Measurements from ENCODE around the gene PLP2. TPM values are rescaled to one million over a fixed set of nuclear protein-coding genes. Genes with fewer than 3 reads are reported as not detected.
"Not testable (repeated sequence)": the region's sequence is repeated elsewhere in the genome, so short reads cannot be mapped to it uniquely, and the experiment has no call there.

Gene PLP2
- total RNA-seq: 50.1 TPM
- long read RNA-seq, transcript PLP2-202 (5 exons, 1,079 nt): major isoform, 30 of 40 reads
- long read RNA-seq, partial matches to known transcripts: 8 of 40 reads
- long read RNA-seq, other reads (novel, unspliced or antisense): 2 of 40 reads

GRCh38 chrX:49171752-49172279, at the start of gene PLP2:
Gene PLP2, plus strand, starts transcription at chrX:49171898. Its CDS starts 103 bp downstream, at chrX:49172001.
- peak; percentile 63 for DNase-seq
- peak; percentile 34 for ATAC-seq (ENCODE audit: poor library complexity)
- intact Hi-C loops (cut with DNase I): no loop called here

- no peak for ATAC-seq (ENCODE audit: poor library complexity)
Measured at GRCh38 chrX:49122499-49122898, 49.2 kb upstream of the PLP2 start.

GRCh38 chrX:49127742-49128258, 43.9 kb upstream of the PLP2 start:
- DNase-seq; intact Hi-C loops (cut with DNase I); ATAC-seq (ENCODE audit: poor library complexity): not testable (repeated sequence)

More at GRCh38 chrX:49122499-49122898, 49.2 kb upstream of the PLP2 start:
- intact Hi-C loops (cut with DNase I): no loop called here
- DNase-seq: no peak

- intact Hi-C loops (cut with DNase I): no loop called here
- no peak for ATAC-seq (ENCODE audit: poor library complexity)
Measured at GRCh38 chrX:49129427-49129826, 42.3 kb upstream of the PLP2 start.

DNA sequence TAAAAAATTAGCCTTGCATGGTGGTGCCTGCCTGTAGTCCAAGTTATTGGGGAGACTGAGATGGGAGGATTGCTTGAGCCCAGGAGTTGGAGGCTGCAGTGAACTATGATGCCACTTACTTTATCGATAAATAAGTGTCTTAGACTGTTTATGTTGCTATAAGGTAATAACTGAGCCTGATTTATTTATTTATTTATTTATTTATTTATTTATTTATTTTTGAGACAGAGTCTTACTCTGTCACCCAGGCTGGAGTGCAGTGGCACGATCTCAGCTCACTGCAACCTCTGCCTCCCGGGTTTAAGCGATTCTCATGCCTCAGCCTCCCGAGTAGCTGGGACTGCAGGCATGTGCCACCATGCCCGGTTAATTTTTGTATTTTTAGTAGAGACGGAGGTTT, 39.4 kb upstream of the PLP2 start:
- intact Hi-C loops (cut with DNase I); DNase-seq; ATAC-seq (ENCODE audit: poor library complexity): not testable (repeated sequence)

More at GRCh38 chrX:49129427-49129826, 42.3 kb upstream of the PLP2 start:
- no peak for DNase-seq

DNA sequence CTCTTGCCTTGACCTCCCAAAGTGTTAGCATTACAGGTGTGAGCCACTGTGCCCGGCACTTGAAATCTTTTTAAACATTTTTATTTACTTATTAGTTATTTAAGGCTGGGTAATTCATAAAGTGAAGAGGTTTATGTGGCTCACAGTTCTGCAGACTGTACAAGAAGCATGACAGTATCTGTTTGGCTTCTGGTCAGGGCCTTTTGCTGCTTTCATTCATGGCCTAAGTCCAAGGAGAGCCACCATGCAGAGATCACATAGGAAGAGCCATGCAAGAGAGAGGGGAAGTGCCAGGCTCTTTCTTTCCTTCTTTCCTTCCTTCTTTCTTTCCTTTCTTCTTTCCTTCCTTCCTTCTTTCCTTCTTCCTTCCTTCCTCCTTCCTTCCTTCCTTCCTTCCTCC, 37.9 kb upstream of the PLP2 start:
- DNase-seq (no peak), ATAC-seq (ENCODE audit: poor library complexity) (peak; percentile 52)
- intact Hi-C loops (cut with DNase I): no loop called here

GRCh38 chrX:49137492-49137891, 34.2 kb upstream of the PLP2 start:
- DNase-seq: no peak
- ATAC-seq (ENCODE audit: poor library complexity): no peak
- intact Hi-C loops (cut with DNase I): no loop called here

DNA sequence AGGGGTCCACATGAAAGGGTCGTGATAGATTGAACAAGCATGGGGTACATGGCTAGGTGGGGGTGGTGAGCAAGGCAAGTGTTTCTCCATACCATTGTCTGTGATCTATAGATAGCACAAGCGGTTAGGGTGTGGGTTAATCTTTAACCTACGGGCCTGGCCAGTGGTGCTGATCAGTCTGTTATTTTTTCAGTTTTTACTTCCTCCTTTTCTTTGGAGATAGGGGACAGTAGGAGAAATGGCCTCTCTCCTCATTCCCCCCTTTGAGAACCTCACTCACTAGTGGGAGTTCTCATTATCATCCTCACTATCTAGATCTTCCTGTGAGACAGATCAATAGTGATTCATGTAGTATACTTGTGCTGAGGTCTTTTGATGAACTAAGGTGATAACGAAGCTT, 32.0 kb upstream of the PLP2 start:
- intact Hi-C loops (cut with DNase I): no loop called here
- DNase-seq (no peak), ATAC-seq (ENCODE audit: poor library complexity) (no peak)

GRCh38 chrX:49142264-49142663, 29.4 kb upstream of the PLP2 start:
- DNase-seq; intact Hi-C loops (cut with DNase I); ATAC-seq (ENCODE audit: poor library complexity): not testable (repeated sequence)

DNA sequence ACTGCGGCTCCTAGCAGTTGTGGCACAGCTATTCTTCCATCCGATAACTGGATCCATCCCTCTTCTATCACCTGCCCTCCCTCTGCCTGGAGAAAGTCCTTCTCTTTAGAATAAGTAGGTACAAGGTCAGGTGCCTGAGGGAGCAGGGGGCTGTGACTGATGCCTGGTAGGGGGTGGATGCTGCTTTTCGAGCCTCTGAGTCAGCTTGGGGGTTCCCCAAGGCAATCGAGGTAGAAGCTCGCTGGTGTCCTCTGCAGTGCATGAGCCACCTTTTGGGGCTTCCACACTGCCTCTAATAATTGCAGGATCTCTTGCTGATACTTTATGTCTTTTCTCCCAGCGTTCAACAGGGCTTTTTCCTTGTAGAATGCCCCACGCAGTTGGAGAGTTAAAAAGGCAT, 28.5 kb upstream of the PLP2 start:
- intact Hi-C loops (cut with DNase I): not testable (repeated sequence)

DNA sequence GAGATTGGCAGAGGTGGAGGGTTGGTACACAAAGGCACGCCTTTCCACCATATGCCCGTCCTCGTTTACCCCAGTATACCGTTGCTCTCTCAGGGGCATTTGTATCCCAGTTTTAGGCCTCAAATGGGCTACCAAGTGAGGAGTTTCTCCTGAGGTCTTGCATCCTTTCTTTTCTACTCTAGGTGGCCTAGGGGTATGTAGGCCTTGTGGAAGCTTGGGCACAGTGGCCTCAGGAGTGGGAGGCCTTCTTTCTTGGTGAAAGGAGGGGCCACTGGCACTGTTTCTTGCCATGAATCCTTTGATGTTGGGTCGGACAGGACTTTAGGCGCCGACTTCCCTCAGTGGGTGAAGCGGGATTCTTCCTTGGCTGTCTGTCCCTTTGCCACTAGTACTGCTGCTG, 24.4 kb upstream of the PLP2 start:
- DNase-seq: no peak
- intact Hi-C loops (cut with DNase I): no loop called here
- no peak for ATAC-seq (ENCODE audit: poor library complexity)

More for the DNA sequence above, 28.5 kb upstream of the PLP2 start:
- not testable (repeated sequence) for DNase-seq; ATAC-seq (ENCODE audit: poor library complexity)

DNA sequence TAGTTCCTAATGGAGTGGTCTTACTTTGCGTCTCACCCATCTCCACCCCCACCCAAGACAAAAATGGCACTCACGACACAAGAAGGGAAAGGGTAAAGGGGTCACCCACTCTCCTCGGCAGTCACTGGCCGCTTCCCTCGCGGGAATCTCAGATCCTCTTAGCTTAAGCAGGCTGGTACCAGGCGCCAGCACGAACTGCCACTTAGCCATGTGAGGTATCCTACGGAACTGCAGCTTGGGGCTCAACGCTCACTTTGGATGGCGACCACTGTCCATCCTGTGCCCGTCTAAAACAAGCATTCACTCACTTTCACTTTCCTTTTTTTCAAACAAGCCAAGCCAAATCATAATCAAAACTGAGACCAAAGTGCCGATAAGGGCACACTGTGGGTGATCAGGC, 23.8 kb upstream of the PLP2 start:
- intact Hi-C loops (cut with DNase I): no loop called here
- ATAC-seq (ENCODE audit: poor library complexity) (no peak), DNase-seq (no peak)

DNA sequence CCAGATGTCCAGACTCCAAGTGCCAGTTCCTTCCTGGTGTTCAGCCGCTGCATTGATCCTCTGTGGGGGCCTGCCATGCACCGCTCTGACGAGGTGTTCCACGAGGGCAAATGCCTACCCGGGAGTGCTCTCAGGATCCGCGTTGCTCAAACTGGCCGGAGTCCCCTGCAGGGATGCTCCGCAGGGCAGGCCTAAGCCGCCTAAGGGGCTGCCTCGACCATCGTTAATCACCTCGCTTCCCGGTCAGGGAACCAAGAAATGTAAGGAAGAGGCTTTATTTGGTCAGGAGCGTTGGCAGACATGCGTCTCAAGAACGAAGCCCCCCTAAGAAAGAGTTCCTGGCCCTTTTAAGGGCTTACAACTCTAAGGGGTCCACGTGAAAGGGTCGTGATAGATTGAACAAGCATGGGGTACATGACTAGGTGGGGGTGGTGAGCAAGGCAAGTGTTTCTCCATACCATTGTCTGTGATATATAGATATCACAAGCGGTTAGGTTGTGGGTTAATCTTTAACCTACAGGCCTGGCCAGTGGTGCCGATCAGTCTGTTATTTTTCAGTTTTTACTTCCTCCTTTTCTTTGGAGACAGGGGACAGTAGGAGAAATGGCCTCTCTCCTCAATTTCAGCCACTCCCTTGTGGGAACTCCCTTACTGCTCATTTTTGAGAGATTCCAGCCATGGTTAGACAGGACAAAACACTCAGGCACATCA, 23.2 kb upstream of the PLP2 start:
- intact Hi-C loops (cut with DNase I); ATAC-seq (ENCODE audit: poor library complexity); DNase-seq: not testable (repeated sequence)

DNA sequence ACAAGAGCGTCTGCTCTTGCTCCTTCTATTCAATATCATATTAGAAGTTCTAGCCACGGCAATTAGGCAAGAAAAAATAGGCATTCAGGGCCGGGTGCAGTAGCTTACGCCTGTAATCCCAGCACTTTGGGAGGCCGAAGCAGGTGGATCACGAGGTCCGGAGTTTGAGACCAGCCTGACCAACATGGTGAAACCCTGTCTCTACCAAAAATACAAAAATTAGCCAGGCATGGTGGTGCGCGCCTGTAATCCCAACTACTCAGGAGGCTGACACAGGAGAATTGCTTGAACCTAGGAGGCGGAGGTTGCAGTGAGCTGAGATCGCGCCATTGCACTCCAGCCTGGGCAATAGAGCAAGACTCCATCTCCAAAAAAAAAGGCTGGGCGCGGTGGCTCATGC, 22.4 kb upstream of the PLP2 start:
- intact Hi-C loops (cut with DNase I); ATAC-seq (ENCODE audit: poor library complexity); DNase-seq: not testable (repeated sequence)

DNA sequence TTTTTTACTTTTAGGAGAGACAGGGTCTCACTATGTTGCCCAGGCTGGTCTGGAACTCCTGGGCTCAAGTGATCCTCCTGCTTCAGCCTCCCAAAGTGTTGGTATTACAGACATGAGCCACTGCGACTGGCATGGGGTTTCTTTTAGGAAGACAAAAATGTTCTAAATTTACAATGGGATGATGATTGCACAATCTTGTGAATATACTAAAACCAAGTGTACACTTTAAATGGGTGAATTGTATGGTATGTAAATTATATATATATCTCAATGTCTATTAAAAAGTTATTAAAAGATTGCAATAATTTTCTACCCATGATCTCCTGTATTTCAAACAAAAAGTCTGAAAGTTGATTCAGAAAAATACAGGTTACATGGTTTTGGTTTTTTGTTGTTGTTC, 18.2 kb upstream of the PLP2 start:
- ATAC-seq (ENCODE audit: poor library complexity): no peak
- intact Hi-C loops (cut with DNase I): no loop called here
- no peak for DNase-seq

- DNase-seq (no peak), ATAC-seq (ENCODE audit: poor library complexity) (peak; percentile 40)
- intact Hi-C loops (cut with DNase I): no loop called here
Measured at GRCh38 chrX:49155243-49155899, 16.3 kb upstream of the PLP2 start.

DNA sequence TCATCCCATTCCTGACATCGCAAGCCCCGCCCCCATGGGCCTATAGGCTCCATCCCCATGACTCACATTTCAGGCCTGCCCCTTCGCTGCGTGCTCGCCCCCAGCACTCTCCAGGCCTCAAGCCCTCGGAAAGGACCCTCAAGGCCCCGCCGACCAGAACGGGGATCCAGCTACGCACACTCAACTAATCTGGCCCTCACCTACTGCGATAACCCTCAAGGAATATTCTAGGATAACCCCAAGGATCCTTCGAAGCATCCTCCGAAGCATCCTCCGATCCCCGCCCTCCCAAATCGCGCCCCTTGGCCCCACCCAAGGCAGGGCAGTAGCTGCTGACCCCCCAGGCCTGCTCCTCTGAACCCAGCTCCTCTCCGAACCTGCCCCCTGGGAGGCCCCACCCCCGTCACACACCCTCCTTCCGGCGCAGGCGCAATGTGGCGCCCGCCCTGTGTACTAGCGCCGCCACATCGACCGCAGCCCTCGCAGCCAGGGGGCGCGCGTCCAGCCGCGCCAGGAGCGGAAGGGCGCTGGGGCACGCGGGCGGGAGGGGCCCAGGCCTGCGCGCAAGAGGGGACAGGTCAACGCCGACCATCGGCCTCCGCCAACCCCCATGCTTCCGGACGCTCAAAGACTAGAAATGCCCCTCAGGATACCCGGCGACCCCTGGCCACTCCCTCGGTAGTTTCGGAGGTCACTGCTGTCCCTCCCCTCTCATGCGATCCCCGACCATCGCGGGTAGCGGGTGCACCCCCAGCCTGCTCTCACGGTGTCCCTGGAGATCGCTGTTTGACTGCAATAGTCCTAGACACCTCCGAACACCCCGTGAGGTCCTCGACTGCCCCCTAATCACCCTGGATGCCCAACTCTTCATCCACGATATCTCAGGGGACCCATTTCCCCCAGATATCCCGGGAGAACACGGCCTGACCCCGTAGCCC, 15.5 kb upstream of the PLP2 start:
- DNase-seq: peak; percentile 95
- intact Hi-C loops (cut with DNase I): no loop called here
- peak; percentile 96 for ATAC-seq (ENCODE audit: poor library complexity)

GRCh38 chrX:49157194-49157593, 14.5 kb upstream of the PLP2 start:
- ATAC-seq (ENCODE audit: poor library complexity): no peak
- DNase-seq: no peak
- intact Hi-C loops (cut with DNase I): no loop called here

Data from Right ventricle myocardium superior (tissue), 1 donor.